Measurements from ENCODE around the gene B4GALT3.

DNA sequence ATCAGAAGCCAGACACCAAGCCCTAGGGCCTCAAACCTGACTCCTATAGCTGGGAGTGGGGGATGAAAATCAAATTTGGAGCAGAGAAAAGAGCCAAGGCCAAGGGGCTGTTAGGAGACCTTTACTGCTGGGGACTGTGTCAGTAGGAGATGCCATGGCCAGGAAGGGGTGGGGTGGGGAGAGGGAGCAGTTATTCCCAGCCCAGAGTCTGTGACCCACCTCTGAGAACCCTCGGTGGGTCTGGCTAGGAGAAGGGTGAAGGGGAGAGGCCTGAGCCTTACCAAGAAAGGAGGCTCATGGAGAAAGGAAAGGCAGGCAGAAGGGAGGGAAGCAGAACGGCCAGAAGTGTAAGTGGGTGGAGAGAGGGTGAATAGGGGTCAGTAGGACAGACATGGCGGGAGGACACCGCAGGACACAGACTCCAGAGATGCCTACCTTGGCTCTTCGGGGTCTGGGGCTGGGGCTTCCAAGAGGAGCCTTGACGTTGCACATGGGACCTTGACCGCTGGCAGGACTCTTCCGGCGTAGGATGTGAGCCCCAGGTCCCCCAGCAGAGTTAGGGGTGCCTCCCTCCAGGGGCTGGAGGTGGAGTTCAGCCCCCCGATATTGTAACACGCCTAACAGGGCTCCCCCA lies 20.4 kb upstream of the B4GALT3 start:
- TF ChIP-seq, protein P1, sequence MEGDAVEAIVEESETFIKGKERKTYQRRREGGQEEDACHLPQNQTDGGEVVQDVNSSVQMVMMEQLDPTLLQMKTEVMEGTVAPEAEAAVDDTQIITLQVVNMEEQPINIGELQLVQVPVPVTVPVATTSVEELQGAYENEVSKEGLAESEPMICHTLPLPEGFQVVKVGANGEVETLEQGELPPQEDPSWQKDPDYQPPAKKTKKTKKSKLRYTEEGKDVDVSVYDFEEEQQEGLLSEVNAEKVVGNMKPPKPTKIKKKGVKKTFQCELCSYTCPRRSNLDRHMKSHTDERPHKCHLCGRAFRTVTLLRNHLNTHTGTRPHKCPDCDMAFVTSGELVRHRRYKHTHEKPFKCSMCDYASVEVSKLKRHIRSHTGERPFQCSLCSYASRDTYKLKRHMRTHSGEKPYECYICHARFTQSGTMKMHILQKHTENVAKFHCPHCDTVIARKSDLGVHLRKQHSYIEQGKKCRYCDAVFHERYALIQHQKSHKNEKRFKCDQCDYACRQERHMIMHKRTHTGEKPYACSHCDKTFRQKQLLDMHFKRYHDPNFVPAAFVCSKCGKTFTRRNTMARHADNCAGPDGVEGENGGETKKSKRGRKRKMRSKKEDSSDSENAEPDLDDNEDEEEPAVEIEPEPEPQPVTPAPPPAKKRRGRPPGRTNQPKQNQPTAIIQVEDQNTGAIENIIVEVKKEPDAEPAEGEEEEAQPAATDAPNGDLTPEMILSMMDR (IDR thresholded peaks at IDR 0.05), result no peak
- TF ChIP-seq POLR2AphosphoS5 (IDR thresholded peaks at IDR 0.05), result no peak
- TF ChIP-seq POLR2A (IDR thresholded peaks at IDR 0.05), result no peak
